CD1c-positive myeloid dendritic cell (primary cell): ENCODE results near the gene IL5.

ENCODE experiments used
- DNase-seq: peaks from one replicate; pipeline ENCODE4 v3.0.0-alpha.2; 2016; ENCODE audit errors: extremely low spot score

The IL5 gene

DNA sequence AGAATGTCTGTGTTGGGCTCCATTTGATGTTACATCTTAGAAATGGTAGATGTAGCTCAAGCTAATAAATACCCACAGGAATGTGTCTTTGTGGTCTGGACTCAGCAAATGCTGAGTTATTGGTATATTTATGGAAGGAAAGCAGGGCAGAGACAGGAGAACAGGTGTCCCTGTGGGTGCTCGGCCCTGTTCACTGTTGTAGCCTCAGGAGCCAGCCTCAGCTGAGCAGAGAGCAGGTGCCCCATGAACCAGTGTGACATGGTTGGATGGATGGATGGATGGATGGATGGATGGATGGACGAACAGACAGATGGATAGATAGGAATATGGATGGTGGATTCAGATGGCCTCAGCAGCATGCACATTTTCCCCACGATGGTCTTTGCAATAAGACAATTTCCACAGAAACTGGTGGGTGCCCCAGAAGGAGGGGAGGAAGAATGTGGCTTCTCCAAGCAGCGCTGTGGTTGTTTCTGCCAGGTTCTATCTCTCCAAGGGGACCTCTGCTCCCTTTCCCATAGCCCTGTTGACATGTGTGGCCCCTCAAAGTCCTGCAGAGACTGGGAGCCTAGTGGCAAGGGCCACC, 44.5 kb downstream of the IL5 start:
- DNase-seq = no peak

DNA sequence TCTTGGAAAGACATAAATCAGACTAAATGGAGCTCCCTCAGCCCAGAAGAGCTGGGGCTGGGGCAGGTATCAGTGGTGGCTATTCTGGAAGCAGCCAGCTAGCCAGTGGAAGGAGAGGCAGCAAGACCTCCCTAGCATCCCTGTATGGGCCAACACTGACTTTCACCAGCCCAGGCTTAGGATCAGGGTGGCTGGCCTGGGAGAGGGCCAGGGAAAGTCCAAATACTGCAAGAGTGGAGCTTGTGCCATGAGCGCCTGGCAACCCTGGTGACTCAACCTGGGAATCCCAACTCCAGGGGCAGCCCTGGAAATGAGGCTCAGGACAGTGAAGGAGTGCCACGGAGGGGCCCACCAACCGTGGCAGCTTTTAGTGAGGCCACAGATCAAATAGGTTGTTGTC, 45.2 kb downstream of the IL5 start:
- DNase-seq = peak; percentile 28

DNA sequence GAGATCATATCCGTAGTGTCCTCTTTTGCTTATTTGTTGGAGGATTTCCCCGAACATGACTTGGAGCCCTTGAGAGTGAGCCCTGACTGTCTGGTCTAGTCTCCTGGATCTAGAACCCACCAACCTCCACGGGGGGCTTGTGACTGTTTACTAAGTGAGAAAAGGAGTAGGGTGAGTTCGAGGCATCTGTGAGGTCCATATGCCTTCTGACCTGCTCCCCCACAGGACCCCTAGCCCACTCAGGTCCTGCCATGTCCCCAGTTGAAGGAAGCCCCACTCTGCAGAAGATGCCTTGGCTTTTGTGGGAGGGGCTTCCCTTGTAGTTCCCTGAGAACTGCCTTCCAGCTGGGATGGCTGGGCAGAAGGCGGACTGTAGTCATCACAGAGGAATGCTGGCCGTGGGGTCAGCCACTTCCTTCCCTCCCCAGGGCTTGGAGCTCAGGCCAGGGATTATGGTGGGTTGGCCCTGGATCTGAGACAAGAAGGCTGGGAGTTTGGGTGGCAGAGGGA, 45.8 kb downstream of the IL5 start:
- no peak for DNase-seq

DNA sequence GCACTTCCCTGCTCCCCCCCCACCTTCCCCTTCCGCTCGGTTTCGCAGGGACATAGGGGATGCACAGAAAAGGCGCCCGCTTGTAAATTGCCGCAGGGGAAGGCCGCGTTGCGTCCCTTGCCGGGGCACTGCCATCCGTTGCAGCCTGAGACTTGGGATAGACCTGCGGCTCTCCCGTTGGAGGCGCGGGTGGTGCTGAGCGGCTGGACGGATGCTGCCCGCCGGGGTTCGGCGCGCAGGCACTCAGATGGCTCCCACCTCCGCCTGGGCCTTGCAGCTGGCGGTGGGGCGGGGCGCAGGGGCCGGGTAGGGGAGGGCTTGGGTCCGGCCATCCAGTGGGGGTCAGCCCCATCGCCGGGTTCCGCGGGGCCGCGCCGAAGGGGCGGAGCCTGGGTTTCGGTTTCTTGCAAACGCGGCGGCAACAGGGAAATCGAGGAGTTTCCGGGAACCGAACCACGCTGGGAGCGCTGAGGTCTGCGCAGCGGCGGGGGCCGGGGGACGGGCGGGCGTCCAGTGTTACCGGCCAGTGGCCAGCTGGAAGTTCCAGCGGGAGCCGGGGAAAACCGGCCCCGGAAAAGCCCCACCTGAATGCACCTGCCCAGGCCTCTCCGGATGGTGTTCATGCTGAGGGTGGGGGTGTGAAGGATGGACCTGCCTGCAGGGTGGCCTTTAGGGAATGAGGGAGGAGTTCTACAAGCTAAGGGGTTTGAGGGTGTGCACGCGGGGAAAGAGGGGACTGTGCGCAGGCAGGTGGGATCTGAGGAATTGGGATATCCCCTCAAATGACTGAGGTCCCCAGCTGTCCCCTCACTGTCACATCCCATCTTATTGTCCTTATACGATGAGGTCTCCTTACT, 46.5 kb downstream of the IL5 start:
- peak; percentile 85 for DNase-seq

DNA sequence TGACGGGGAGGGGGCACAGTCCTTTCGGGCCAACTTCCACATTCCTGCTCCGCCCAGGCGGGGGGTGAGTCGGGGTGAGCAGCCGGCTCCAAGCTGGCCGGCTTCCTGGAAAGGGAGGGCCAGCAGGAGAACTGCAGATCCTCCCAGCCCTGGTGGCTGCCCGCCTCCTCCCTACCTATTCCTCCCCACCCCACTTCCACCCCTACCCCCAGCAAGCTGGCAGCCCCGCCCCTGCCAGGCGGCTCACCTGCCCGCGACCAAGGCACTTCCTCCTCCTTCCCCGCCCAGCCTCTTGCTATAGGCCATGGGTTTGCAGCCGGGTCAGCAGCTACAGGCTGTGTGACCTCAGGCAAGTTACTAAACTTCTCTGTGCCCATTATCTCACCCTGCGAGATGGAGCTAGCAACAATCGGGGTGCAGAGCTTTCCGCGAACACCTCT, 47.1 kb downstream of the IL5 start:
- DNase-seq = peak; percentile 90

DNA sequence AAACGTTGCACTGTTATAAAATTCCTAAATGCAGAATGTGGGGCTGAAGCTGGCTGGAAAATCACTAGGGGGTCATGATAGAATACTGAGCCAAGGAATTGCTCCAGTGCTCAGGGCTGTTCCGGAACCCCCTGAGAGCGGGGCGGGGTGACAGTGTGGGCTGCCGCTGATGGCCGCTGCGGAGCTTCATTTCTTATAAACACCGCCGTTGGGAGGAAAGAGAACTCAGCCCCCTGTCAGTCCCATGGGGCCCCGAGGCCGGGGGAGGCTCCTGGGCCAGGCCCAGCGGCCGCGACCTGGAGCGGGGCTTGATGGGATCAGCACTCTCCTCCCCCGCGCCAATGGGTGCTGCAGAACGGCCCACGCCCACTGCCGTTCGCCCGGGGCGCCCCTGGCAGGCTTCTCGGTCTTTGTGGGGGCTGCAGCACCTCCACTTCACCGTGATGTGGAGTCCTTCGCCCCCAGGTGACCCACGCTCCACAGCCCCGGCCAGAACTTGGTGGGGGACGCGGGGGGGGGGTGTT, 47.6 kb downstream of the IL5 start:
- peak; percentile 93 for DNase-seq

DNA sequence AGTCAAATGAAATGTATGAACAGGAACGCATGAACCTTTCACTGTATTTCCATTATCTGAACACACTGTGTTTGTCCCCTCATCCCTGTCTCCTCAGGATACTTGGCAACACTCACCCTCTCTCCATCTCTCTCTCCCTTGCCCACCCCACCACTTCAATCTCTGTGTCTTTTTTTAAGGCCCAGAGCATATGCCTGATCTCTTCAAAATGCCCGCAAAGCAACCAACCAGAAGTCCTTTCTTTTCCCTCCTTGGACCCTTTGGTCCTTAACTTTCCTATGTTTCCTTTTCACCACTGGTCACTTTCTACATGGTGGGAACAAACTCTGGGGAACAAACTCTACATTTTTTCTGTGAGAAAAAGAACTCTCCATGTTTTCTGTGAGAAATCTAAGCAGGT, 49.5 kb downstream of the IL5 start:
- no peak for DNase-seq

DNA sequence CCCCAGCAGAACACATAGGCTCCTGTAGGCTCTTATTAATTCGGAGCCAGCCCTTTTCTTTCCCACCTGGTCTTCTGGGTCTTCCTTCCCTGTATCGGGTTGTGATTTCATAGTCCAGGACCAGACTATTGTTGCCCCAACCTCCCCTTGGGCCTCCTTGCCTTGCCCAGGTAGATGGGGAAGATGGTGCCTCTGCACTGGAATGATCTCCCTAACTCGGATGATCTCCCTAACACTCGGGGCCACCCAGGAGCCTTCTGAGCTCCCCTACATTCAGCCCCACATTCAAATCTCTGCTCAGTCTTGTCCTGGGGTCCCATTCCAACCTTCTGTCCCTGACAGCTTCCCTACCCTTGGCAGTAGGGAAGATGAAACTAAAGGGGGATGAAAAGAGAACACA, 50.1 kb downstream of the IL5 start:
- DNase-seq = no peak

DNA sequence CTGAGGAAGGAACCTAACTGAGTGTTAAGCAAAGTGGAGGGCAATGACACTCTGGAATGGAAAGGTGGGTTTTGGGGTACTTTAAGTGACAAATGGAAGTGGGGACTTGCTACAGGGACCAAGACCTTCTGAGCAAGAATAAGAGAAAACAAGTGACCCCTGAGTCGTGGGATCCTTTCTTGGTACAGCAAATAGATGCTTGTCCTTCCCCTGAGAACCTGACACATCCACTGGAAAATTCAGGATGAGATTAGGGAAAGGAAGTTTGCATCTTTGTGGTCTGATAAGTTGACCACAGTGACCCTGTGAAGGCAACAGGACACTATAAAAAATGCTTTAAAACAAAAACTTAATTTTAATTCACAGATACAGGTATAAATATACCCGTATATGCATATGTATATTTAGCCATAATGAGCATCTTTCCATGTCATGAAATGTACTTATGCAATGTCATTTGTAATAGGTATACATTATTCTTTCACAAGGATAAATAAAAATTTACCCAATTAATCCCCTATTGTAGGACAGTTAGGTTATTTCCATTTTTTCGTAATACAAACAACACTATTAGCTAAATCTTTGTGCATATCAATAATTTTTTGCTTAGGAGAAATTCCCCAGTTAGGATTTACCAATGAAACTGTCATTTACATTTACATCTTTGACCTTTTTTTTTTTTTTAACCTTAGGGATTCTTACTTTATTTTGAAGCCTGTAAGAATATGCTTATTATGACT, 50.8 kb downstream of the IL5 start:
- no peak for DNase-seq
